ENCODE data around the gene FEM1A.
"Not testable (repeated sequence)": the region's sequence is repeated elsewhere in the genome, so short reads cannot be mapped to it uniquely, and the experiment has no call there.

FEM1A gene

DNA sequence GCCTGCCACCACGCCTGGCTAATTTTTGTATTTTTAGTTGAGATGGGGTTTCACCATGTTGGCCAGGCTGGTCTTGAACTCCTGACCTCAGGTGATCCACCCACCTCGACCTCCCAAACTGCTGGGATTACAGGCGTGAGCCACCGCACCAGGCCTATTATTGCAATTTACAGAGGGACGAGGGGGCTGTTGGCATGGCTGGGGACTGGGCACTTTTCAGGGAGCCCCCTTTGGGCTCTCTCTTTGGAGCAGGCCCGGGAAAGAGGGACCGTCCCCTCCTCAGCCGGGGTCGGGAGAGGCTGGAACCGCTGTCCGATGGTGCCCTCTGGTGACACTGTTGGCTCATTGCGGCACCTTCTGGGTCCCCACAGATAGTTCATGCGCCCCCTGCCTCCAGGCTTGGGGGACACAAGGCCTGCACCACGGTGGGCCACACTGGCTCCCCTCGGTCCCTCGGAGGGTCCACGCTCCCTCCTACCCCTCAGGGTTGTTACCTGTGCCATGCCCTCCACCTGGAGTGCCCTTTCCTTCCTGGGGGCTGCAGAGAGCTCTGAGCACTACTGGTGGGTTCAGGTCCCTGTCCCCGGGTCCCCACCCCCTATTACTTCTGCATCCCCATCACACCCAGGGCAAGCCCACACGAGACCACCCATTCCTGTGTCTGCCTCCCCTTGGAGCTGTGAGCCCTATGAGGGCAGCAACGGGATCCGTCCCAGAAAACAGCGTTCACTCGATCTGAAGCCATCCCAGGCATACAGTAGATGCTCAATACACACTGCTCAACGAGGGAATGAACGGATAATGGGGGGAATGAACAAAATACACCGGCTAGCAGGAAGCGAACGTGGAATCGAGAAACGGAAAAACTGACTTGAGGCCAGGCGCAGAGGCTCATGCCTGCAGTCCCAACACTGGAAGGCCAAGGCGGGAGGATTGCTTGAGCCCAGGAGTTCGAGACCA, 12.5 kb downstream of the FEM1A start:
- DNase-seq: peak in 39 of 42 donors; percentile 43 to 82 (median 65)
- intact Hi-C loops (cut with DNase I): no loop called here

DNA sequence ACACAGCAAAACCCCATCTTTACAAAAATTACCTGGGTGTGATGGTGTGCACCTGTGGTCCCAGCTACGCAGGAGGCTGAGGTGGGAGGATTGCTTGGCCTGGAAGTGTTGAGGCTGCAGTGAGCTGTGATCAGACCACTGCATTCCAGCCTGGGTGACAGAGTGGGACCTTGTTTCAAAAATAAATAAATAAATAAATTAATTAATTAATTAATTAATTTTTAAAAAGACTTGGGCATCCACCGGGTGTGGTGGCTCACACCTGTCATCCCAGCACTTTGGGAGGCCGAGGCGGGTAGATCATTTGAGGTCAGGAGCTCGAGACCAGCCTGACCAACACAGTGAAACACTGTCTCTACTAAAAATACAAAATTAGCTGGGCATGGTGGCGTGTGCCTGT, 13.6 kb downstream of the FEM1A start:
- intact Hi-C loops (cut with DNase I); DNase-seq: not testable (repeated sequence)

DNA sequence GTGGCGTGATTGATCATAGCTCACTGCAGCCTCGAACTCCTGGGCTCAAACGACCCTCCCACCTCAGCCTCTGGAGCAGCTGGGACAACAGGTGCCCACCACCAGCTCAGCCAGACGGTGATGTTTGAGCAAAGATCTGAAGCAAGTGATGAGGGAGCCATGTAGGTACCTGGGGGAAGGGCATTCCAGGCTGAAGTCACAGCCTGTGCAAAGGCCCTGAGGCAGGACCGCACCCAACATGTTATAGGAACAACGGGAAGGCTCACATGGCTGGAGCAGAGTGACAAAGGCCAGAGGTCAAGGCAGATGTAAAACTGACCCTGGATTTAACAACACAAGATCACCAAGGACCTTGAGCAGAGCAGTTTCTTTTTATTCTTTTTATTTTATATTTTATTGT, 14.8 kb downstream of the FEM1A start:
- intact Hi-C loops (cut with DNase I): no loop called here
- no peak for DNase-seq

DNA sequence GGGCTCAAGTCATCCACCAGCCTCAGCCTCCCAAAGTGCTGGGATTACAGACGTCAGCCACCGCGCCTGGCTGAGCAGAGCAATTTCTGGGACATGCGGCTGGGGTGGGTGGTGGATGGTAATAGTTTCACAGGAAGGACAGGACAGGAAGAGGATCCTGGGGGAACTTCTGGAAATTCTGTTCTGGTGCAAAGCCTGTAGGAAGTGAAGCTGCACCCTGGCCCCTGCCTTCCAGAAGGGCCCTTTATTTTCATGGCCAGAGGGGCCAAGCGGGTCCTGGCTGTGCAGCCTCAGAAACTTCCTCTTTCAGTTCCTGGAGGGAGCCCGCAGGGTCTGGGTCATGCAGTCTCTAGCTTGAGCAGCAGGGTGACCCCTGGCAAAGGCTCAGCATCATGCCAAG, 15.7 kb downstream of the FEM1A start:
- peak in 31 of 42 donors; percentile 35 to 76 (median 54) for DNase-seq
- intact Hi-C loops (cut with DNase I): no loop called here

DNA sequence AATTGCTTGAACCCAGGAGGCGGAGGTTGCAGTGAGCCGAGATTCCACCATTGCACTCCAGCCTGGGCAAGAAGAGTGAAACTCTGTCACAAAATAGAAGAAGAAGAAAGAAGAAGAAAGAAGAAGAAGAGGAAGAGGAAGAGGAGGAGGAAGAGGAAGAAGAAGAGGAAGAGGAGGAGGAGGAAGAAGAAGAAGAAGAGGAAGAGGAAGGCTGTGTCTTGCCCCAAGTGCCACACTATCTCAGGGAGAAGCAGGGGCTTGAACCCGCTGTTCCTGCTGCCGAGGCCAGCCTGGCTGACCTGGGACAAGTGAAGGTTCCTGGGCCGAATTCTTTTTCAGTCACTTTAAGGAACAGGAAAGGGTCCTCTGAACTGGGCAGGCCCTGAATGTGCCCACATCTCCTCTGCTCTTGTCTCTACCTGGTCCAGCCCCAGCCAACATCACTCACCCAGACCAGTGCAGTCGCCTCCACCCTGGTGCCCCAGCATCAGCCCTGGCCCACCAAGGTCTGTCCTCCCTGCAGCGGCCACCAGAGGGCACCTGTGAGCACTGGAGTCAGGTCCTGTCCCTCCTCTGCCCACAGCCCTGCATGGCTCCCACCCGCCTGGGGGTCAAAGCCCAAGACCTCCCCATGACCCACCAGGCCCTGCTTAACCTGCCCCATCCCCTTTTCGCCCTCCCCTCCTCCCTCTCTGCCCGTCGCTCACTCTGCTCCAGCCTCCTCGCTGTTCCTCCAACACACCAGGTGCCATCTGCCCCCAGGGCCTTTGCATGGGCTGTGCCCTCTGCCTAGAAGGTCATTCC, 20.0 kb downstream of the FEM1A start:
- peak; percentile 32 to 93 (median 80) for DNase-seq

DNA sequence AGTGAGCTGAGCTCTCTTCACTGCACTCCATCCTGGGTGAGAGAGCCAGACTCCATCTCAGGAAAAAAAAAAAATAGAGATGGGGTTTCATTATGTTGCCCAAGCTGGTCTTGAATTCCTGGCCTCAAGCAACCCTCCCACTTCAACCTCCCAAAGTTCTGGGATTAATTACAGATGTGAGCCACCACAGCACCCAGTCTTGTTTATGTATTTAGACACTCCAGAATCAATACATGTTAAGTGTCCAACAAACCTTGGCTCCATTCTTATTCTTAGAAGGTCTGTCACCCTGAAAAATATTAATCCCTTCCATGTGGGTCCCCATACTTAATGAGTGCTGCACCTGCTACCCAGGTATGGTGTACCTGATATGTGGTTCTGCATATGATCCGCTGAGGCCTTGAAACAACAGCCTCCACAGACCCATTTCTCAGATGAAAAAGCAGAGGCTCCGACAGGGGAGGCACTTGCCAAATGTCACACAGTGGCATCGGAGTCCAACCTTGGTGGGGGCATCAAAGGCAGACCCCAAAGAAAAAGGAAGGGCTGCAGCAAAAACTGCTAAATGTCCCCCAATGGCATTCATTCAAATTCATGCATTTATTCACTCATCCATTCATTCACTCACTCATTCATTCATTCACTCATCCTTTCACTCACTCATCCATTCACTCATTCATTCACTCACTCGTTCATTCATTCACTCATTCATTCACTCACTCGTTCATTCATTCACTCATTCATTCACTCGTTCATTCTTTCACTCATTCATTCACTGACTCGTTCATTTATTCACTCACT, 23.3 kb downstream of the FEM1A start:
- DNase-seq: no peak
- intact Hi-C loops (cut with DNase I): loop anchor here (5.0 kb wide), 2 partner anchors 97 to 212 kb away; no protein-coding TSS in a partner anchor

More for the DNA sequence above, 20.0 kb downstream of the FEM1A start:
- intact Hi-C loops (cut with DNase I): loop anchor here (5.0 kb wide), 1 partner anchor 216 kb away; no protein-coding TSS in a partner anchor

DNA sequence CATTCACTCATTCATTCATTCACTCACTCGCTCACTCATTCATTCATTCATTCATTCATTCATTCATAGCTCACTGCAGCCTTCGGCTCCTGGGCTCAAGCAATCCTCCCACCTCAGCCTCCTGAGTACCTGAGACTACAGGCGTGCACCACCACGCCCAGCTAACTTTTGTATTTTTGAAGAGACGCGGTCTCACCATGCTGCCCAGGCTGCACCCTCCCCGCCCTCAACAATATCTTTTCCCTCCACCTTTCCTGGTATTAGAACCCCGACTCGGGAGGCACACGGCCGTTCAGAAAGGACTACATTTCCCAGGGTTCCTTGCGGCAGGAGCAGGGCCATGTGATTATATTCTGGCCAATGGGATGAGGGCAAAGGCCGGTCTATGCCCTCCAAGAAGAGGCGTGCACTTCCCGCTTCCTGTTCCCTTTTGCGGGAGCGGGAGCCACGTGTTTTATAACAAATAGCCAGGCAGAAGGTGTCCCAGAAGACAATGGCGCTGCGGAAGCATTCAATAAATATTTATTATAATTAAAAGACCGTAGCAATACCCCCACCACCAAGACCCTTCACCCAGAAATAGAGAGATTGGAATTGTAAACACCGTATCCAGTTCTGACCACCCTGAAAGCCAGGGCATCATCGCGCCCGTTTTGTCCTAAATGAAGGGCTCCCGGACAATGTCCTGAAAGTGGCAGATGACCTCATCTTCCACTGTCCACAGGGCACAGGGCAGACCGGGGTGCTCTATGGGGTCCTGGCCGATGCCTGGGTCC, 24.1 kb downstream of the FEM1A start:
- DNase-seq: peak; percentile 86 to 98 (median 95)
- intact Hi-C loops (cut with DNase I): loop anchor here (5.0 kb wide), 1 partner anchor 97 kb away; no protein-coding TSS in a partner anchor

DNA sequence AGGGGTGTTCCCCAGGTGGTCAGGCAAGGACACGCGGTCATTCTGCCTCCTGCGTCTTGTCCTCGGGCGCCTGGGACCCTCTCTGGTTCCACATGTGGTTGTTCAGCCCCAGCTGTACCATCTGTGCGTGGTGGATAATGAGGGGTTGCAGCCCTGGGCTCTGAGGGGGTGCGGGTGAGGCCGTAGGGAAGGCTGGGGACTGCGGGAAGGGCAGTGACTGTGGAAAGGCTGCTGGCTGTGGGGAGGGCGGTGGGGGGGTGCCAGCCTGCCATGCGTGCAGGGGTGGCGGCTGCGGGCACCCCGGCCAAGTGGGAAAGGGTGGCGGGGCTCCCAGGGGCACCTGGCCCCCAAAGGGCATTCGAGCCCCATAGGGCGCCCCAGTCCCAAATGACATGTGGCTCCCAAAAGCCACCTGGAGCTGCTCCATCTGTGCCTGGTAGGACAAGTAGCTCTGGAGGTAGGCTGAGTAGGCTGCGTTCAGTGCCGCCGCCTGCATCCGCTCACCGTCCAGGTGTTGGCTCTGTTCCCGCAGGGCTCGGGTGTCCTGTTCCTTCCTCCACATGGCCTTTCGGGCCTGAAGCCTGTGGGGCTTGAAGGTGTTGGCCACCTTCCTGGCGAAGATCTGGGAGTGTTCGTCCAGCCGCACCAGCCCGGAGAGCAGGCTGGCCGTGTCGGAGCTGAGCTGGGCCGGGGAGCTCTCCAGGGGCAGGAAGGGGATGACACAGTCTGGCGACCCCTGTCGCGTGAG, 24.8 kb downstream of the FEM1A start:
- DNase-seq: peak in 1 of 42 donors; percentile 21
- intact Hi-C loops (cut with DNase I): loop anchor here (5.0 kb wide), 1 partner anchor 96 kb away; no protein-coding TSS in a partner anchor

DNA sequence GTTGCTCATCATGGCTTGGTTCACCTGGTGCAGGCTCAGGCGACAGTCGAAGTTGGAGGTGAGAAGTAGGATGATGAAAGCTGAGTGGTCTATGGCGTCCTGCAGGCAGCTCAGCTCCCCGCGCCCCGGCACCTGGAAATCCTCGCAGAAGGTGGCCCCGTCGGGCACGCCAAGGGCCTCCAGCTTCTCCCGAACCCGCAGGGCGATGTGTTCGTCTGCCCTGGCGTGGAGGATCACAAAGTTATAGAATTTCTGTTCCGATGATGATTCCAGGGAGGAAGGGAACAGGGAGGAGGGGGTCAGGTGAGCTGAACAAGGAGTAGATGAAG, 25.4 kb downstream of the FEM1A start:
- intact Hi-C loops (cut with DNase I): loop anchor here (5.0 kb wide), 1 partner anchor 95 kb away; no protein-coding TSS in a partner anchor
- DNase-seq: no peak

DNA sequence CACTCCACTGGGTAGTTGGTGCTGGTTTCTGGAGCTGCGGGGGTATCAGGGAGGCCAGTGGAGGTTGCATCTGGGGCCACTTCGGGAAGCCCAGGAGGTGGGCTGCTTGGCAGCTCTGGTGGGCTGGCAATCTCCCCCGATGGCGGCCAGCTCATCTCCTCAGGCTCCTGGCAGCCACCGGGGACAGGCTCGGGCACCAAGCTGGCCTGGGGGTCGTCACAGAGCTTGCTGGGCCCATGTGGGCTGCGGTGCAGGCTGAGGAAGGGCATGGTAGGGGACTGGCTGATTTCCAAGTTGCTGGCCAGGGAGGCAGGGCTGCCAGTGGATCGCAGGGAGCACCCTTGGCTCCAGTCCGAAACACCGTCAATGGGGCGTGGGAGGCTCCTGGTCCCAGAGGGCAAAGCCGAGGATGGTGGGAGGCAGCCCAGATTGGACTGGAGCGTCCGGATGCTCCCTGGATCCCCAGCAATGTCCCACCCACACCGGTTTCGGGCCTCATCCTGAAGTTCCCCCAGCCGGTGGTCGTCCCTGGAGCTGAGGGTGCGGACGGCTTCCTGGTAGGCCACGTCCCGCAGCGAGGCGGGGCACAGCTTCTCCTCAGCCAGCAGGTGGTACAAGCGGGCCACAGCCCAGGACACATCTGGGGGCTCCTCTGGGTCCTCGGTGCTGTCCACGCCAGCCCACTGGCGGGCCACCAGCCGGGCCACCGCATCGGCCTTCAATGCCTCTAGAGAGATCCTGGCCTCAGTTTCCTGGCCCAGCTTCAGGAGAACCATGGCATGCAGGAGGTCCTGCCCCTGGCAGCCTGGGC, 26.1 kb downstream of the FEM1A start:
- DNase-seq: no peak

DNA sequence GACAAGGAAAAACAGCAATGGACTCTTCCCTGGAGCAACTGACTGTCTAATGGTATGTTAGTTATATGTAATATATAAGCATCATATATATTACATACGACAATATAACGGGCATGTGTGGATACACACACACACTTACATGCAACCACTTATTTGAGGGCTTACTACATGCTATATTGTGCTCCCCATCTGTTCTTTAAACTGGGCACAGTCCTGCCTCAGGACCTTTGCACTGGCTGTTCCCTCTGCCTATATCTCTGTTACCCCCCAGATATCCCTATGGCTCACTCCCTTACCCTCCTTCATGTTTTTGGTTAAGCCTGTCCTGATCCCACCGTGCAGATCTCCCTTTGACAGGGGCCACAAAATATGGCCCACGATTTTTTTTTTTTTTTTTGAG, 29.7 kb downstream of the FEM1A start:
- no peak for DNase-seq
- intact Hi-C loops (cut with DNase I): no loop called here

More for the DNA sequence above, 26.1 kb downstream of the FEM1A start:
- intact Hi-C loops (cut with DNase I): loop anchor here (5.0 kb wide), 1 partner anchor 95 kb away; no protein-coding TSS in a partner anchor

DNA sequence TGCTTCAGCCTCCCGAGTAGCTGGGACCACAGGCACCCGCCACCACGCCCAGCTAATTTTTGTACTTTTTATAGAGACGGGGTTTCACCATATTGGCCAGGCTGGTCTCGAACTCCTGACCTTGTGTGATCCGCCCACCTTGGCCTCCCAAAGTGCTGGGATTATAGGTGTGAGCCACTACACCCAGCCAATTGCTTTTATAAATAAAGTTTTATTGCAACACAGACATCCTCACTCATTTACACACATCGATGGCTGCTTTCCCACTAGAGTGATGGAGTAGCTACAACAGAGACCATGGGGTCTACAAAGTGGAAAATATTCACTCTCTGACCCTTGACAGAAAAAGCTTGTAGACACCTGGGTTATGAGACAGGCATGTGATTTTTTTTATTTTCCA, 30.8 kb downstream of the FEM1A start:
- DNase-seq; intact Hi-C loops (cut with DNase I): not testable (repeated sequence)

DNA sequence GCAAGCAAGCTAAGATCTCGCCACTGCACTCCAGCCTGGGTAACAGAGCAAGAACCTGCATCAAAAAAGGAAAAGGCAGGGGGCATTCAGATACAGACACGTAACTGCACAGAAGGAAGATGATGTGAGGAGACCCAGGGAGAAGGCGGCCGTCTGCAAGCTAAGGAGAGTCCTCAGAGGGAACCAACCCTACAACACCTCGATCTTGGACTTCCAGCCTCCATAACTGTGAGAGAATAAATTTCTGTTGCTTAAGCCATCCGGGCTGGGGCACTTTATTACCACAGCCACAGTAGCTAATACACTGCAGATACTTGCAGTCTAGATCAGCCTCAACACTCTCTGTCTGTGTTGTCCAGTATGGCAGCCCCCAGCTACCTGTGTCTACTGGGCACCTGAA, 32.0 kb downstream of the FEM1A start:
- intact Hi-C loops (cut with DNase I): no loop called here
- DNase-seq: no peak

DNA sequence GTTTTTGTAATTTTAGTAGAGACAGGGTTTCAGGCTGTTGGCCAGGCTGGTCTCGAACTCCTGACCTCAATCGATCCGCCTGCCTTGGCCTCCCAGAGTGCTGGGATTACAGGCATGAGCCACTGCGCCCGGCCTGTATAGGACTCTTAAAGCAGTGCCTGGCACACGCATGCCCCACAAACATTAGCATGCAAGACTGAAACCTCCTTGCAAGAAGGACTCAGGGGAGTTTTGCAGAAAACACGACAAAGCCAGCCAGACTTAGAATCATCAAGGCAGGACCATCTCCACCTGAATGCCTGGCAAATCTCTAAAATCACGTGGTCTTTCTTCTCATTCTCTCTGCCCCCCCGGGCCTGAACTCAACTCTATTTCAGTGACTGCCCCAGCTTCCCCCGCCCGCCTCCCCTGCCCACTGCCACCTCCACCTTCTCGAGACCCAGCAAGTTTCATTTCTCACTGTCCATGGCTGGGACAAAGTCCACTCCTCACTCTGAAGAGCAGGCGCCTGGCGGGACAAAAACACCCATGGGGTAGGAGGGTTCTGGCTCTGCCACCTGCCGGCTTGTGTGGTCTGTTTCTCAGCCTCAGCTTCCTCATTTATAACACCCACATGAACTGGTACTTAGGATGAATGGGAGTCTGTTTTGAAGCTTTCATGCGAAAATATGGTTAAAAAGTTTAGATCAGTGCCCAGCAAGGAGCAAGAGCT, 37.6 kb downstream of the FEM1A start:
- peak in 10 of 42 donors; percentile 19 to 57 (median 37) for DNase-seq

DNA sequence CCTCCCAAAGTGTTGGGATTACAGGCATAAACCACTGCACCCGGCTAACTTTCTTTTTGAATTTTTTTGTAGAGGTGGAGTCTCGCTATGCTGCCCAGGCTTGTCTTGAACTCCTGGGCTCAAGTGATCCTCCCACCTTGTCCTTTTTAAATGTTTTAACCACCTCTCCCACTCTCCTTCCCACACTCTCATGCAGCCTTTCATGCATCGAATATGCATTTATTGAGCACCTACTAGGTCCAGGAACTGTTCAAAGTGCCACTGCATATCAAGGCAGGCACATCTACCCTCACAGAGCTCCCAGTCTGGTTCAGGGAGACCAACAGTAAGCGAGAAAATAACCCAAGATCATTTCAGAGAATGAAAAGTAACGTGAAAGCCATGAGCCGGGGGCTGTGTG, 38.8 kb downstream of the FEM1A start:
- intact Hi-C loops (cut with DNase I): no loop called here
- no peak for DNase-seq

More for the DNA sequence above, 37.6 kb downstream of the FEM1A start:
- intact Hi-C loops (cut with DNase I): no loop called here

DNA sequence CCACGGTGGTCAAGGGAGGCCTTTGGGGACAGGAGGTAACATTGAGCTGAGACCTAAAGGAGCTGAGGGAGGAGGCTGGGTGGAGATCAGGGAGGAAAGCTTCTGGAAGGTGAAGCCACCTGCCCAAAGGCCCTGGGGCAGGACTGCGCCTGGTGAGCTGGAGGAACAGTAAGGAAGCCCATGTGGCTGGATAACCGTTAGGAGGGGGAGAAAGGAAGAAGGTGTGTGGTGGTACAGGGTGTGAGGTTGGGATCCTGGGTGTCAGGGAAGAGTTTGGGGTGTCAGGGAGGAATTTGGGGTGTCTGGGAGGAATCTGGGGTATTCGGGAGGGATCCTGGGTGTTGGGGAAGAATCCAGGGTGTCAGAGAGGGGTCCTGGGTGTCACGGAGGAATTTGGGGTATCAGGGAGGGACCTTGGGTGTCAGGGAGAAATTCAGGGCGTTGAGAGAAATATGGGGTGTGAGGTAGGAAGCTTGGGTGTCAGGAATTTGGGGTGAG, 39.3 kb downstream of the FEM1A start:
- intact Hi-C loops (cut with DNase I): no loop called here
- no peak for DNase-seq
